Posterior vena cava (tissue), 2 donors: ENCODE results near the gene GRIA3. TPM values are rescaled to one million over a fixed set of nuclear protein-coding genes. Genes with fewer than 3 reads are reported as not detected.

Source experiments
- DNase-seq: peaks from one replicate; pipeline ENCODE4 v3.0.0-alpha.2; 2020; ENCODE audit warnings: low spot score
- intact Hi-C, 2 donors: fragments of 100-400 bp; cut with DNase I; formaldehyde crosslinking; loops; one replicate each; pipeline versions ENCODE4 v1.14.1 to v1.14.2; 2022 to 2023
- total RNA-seq, 2 donors: library from RNA; stranded (reverse); fragmentation: NEBNext Ultra II Directional; extraction: Animal tissue kit (Norgen Biotek cat#: 25700); gene quantifications; one replicate each; pipeline ENCODE4 v1.2.1, GENCODE V29; 2021
- donor health status: DM: yes; HTN: yes; CAD: no.
- donor health status: DM: yes; HTN: yes; CAD: no.

Gene GRIA3
- total RNA-seq, 2 donors from 2014 or later, result 4.9 to 15.2 TPM

GRCh38 chrX:123189338-123189737, 5.3 kb downstream of the GRIA3 start:
- intact Hi-C loops, result no loop called here

GRCh38 chrX:123190096-123190495, 6.0 kb downstream of the GRIA3 start:
- intact Hi-C loops, result no loop called here
- DNase-seq, result no peak

More at GRCh38 chrX:123189338-123189737, 5.3 kb downstream of the GRIA3 start:
- DNase-seq, result no peak

GRCh38 chrX:123193101-123193500, 9.0 kb downstream of the GRIA3 start:
- no peak for DNase-seq
- intact Hi-C loops, result no loop called here

- no peak for DNase-seq
- intact Hi-C loops, result no loop called here
Measured at GRCh38 chrX:123199338-123199737, 15.3 kb downstream of the GRIA3 start.

GRCh38 chrX:123201720-123202119, 17.6 kb downstream of the GRIA3 start:
- intact Hi-C loops, result loop anchor here in 1 of 2 donors (5.0 kb wide), 1 partner anchor 1629 kb away; no protein-coding TSS in a partner anchor
- no peak for DNase-seq

- peak; percentile 65 for DNase-seq
- intact Hi-C loops, result loop anchor here in 1 of 2 donors (5.0 kb wide), 1 partner anchor 1630 kb away; no protein-coding TSS in a partner anchor
Measured at GRCh38 chrX:123202523-123202922, 18.4 kb downstream of the GRIA3 start.

- intact Hi-C loops, result loop anchor here in 1 of 2 donors (5.0 kb wide), 1 partner anchor 1631 kb away; no protein-coding TSS in a partner anchor
- DNase-seq, result no peak
Measured at GRCh38 chrX:123203772-123204171, 19.7 kb downstream of the GRIA3 start.

- DNase-seq, result no peak
- intact Hi-C loops, result no loop called here
Measured at GRCh38 chrX:123206176-123206575, 22.1 kb downstream of the GRIA3 start.

- DNase-seq, result no peak
- intact Hi-C loops, result no loop called here
Measured at GRCh38 chrX:123210252-123210651, 26.2 kb downstream of the GRIA3 start.

- intact Hi-C loops, result no loop called here
- no peak for DNase-seq
Measured at GRCh38 chrX:123215397-123216089, 31.5 kb downstream of the GRIA3 start.

- intact Hi-C loops, result no loop called here
- DNase-seq, result peak; percentile 75
Measured at GRCh38 chrX:123217077-123217476, 33.0 kb downstream of the GRIA3 start.

- DNase-seq, result no peak
- intact Hi-C loops, result no loop called here
Measured at GRCh38 chrX:123217728-123218127, 33.6 kb downstream of the GRIA3 start.

GRCh38 chrX:123219916-123220315, 35.8 kb downstream of the GRIA3 start:
- intact Hi-C loops, result no loop called here
- DNase-seq, result no peak

GRCh38 chrX:123222920-123223319, 38.8 kb downstream of the GRIA3 start:
- intact Hi-C loops, result no loop called here
- no peak for DNase-seq

- intact Hi-C loops, result no loop called here
- no peak for DNase-seq
Measured at GRCh38 chrX:123223409-123223808, 39.3 kb downstream of the GRIA3 start.

GRCh38 chrX:123223859-123224258, 39.8 kb downstream of the GRIA3 start:
- DNase-seq, result no peak
- intact Hi-C loops, result no loop called here

GRCh38 chrX:123230798-123231197, 46.7 kb downstream of the GRIA3 start:
- intact Hi-C loops, result no loop called here
- DNase-seq, result no peak

GRCh38 chrX:123236859-123237258, 52.8 kb downstream of the GRIA3 start:
- DNase-seq, result no peak
- intact Hi-C loops, result no loop called here

GRCh38 chrX:123237271-123237670, 53.2 kb downstream of the GRIA3 start:
- intact Hi-C loops, result no loop called here

GRCh38 chrX:123254457-123254856, 70.4 kb downstream of the GRIA3 start:
- DNase-seq, result no peak
- intact Hi-C loops, result loop anchor here in 1 of 2 donors (2.0 kb wide), 1 partner anchor 32 kb away; no protein-coding TSS in a partner anchor

More at GRCh38 chrX:123237271-123237670, 53.2 kb downstream of the GRIA3 start:
- no peak for DNase-seq

GRCh38 chrX:123256378-123256777, 72.3 kb downstream of the GRIA3 start:
- intact Hi-C loops, result no loop called here

More at GRCh38 chrX:123256378-123256777, 72.3 kb downstream of the GRIA3 start:
- DNase-seq, result no peak
